Smooth muscle cell of the coronary artery (primary cell): ENCODE data around the gene CFAP43. TPM values are rescaled to one million over a fixed set of nuclear protein-coding genes. Genes with fewer than 3 reads are reported as not detected.

Experiments used
- total RNA-seq: library from RNA; depleted of rRNA; stranded (reverse); fragments of >200 nt; gene quantifications from 2 replicates; pipeline ENCODE4 v1.2.3, GENCODE V29; 2014; ENCODE audit warnings: low replicate concordance

The CFAP43 gene, protein sequence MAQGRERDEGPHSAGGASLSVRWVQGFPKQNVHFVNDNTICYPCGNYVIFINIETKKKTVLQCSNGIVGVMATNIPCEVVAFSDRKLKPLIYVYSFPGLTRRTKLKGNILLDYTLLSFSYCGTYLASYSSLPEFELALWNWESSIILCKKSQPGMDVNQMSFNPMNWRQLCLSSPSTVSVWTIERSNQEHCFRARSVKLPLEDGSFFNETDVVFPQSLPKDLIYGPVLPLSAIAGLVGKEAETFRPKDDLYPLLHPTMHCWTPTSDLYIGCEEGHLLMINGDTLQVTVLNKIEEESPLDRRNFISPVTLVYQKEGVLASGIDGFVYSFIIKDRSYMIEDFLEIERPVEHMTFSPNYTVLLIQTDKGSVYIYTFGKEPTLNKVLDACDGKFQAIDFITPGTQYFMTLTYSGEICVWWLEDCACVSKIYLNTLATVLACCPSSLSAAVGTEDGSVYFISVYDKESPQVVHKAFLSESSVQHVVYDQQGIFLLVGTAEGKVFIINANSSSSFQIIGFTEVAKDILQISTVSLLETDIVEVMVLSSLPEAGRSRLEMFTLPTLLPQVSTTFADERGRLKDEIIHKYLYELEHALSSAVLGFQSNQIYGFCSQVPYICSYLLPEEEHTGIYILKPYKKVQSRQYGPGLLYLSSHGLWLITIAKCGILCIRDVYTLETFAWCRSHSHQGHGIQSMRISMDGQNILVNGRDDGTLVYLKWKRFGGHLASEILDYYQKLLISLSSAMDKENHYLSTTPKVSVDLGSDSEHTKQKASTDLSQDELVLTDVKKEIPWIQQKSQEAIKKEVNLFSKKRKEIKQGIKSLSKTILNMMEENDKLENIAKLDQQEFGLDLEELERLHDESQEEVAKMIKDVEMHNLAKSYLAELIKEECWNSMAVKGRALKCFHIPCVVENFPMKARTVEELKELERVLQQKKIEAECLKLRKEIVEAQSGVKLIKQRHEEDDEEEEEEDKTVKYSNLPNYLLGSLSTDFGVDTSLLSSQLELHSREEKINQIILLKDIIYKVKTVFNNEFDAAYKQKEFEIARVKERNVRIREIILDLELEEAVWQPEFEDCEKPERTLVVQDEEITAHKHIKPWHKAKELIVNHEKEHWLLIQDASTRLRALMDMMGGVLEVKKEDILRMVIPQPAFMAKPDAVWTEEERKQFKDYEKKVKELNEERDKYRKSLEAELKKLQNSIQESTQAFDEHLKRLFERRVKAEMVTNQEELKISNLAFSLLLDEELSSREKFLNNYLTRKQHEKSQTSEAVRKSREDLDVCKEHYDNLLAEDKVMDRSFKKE (N-terminal part only)
- 0.08 and 0.23 TPM in 2 replicates for total RNA-seq

DNA sequence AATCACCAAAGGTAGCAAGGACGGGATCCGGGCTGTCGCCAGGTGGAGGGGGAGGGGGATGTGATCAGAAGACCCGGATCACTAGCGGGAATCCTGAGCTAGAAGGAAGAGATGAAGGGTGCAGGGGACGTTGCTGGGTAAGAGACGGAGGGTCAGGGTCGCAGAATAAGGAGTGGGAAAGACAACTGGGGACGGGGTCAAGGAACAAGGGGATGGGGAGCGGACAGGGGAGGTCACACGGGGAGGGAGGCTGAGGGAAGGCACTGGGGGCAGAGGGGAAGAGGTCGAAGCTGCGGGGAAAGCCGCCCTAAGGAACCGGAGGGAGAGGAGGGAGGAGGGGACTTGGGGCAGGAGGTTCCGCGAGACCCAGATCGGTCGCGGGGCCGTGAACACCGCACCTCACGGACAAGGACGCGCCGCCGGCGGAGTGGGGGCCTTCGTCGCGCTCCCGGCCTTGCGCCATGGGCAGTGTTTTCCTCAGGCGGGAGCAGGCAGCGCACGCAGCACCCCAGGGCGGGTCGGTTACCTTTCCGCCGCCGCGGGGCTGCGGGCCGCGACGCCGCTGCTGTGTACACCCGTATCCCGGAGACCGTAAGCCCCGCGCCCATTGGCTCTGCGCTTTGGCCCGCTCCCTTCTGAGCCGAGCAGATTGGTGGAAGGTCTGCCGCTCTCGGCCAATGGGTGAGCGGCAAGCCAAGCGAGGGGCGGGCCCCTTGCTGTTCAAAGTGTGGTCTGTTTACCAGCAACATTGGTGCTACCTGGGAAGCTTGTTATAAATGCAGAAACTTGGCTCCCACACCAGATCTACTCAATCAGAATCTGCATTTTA lies at the start of gene CFAP43:
Gene CFAP43 (minus strand): TSS at position 581 of the 829 bp plus-strand sequence. CDS start 118 bp downstream, at position 463.

DNA sequence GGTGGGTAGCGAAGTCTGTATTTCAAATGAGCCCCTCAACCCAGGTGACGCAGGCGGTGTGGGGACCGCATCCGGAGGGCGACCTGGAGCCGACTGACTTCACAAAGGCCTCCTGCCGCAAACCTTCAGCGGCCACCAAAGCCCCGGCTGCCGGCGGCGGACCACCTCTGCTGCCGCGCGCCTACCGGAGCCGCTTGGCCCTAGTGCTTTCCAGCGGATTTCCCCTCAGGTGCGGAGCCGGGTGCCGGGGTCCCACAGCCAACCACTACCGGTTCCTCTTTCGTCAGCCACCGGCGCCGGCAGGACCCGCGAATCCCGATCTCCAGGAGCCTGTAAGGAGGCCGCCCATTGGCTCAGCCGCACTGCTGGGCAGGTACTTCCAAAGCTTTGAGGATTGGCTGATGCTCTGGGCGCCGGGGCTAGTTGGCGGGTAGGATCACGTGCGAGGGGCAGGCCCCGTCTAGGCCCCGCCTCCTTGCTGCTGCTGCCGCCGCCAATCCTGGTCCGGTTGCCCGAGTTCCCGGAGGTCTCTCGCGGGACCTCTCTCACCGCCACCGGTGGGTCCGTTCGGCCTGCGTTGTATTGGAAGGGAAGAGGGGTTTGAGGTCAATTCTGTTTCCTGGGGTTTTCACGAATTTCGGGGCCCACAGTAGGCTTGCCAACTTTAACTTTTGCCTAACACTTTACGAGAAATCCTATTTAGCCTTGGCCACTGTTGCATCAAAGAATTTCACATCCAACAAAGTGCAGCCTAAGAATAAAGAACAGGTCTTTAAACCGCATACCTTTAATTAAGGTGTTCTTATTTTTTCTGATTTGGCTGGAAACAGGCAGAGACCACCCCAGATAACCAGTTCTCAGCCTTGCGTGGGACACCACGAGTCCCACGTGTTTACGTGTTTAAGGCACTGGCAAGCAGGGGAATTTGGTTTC lies 36.8 kb upstream of the CFAP43 start, which contains the start of gene GSTO2:
Gene GSTO2 (plus strand): TSS at position 472 of the 933 bp plus-strand sequence. CDS start 5,732 bp downstream, outside the sequence.

DNA sequence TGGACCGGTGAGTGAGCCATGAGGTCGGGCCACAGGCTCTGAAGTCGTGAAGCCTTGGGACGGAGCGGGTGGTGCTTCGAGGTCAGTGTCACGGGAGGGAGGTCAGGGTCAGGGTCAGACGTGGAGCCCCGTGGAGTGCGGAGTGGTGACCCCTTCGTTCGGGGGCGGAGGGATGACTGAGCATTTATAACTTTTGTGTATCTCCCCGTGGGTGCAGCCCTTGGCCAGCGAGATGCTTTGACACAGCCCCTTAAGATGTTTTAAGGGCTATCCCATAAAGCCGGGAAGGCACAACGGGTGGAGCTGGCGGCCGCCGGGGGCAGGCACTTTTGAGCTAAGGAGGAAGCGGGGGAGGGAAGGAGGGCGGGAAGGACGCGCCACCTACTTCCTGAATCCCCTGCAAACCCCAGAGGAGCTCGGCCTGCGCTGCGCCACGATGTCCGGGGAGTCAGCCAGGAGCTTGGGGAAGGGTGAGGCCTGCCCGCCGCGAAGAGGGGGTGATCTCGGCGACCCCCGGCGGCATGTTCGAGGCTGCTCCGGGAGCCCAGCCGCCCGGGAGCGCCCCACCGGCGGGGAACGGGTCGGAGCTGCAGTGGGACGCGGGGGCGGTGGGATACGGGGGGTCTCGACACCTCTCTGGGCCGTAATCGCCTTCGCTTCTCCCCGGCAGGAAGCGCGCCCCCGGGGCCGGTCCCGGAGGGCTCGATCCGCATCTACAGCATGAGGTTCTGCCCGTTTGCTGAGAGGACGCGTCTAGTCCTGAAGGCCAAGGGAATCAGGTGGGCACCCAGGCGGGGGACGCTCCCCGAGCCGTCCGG lies 22.5 kb upstream of the CFAP43 start, which contains the start of gene GSTO1:
Gene GSTO1 (plus strand): TSS at position 400 of the 818 bp plus-strand sequence. CDS start 37 bp downstream, at position 437.

DNA sequence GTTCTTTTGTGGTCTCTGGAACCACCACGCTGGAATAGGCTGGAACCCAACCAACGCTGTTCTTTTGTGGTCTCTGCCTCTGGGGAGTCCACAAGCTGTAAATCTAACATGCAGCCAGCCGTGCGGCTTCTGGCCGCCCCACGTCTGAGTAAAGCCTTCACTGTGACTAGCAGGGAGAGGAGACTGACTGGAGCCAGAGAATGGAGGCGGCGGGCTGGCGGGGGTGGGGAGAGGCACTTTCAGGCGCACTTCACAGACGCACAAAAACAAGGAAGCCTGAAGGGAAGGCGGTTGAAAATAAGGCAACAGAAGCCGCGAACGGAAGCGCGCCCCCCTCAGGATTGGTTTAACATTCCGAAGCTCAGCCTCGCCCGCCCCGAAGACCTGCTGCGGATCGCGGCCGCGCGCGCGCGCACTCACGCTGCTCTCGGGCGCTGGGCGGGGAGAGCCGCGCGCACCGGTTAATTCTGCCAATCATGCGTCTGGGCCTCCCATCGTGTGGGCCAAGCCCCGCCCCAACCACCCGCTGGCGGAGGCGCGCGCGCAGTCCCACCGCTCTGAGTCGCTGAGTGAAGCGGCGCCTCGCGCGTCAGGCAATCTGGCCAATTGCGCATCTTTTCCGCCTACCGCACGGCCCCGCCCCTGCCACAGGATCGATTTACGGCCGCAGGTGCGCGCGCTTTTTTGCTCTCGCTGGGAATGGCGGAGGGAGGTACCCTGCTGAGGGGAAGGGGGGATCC lies 110.5 kb downstream of the CFAP43 start, which contains the start of gene SFR1:
Gene SFR1 (plus strand): TSS at position 687 of the 740 bp plus-strand sequence. CDS start 13 bp downstream, at position 700.

DNA sequence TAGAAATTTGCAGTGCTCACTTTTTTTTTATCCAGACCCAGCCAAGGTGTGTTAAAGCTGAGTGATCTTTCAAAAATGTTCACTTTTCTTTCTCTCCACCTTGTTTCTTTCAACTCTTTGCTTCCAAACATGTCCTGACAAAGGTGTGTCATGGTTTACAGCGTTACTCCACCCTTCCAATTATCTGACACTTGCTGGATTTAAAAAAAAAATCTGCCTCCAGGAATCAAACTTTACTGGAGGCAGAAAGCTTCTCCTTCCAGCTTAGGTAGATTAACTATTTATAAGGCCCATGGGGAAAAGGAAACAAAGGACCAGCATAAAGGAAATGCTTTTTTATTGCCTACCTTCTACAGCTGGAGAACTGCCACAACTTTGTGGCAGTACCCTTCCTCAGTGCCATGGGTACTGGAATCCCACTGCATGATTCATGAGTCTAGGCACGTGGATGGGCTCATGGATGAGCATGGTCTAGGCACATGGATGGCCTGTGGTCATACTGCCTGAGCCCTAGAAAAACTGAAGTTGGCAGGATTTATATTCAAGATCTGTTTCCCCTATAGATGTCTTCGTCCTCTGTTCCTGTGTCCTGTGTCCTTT lies 146.3 kb downstream of the CFAP43 start, which contains the start of gene COL17A1:
Gene COL17A1 (minus strand): TSS at position 80 of the 600 bp plus-strand sequence. CDS start 5,207 bp downstream, outside the sequence.

Other genes with a start within 250 kb of the CFAP43 start
- gene COL17A1, start 146.5 kb downstream of the CFAP43 start, total RNA-seq: 0.23 and 0.45 TPM in 2 replicates
- 1.2 and 4.4 TPM in 2 replicates for gene SFR1, start 110.2 kb downstream of the CFAP43 start, total RNA-seq
- 170 and 193 TPM in 2 replicates for gene GSTO1, start 22.5 kb upstream of the CFAP43 start, total RNA-seq
- gene GSTO2, start 36.8 kb upstream of the CFAP43 start, total RNA-seq: 0.47 and 1.1 TPM in 2 replicates
- gene ITPRIP, start 106.1 kb upstream of the CFAP43 start, total RNA-seq: 4.0 and 8.0 TPM in 2 replicates
- 0.47 and 0.75 TPM in 2 replicates for gene CFAP58, start 121.5 kb upstream of the CFAP43 start, total RNA-seq